HG02973 (cell line): ENCODE results near the gene GASK1B.

Experiments
- ATAC-seq: cut with Tn5 transposase; IDR thresholded peaks from one replicate; pipeline ENCODE4 v1.9.1; 2021; ENCODE audit warnings: moderate library complexity; ENCODE audit not compliant: unreplicated experiment

Gene GASK1B

DNA sequence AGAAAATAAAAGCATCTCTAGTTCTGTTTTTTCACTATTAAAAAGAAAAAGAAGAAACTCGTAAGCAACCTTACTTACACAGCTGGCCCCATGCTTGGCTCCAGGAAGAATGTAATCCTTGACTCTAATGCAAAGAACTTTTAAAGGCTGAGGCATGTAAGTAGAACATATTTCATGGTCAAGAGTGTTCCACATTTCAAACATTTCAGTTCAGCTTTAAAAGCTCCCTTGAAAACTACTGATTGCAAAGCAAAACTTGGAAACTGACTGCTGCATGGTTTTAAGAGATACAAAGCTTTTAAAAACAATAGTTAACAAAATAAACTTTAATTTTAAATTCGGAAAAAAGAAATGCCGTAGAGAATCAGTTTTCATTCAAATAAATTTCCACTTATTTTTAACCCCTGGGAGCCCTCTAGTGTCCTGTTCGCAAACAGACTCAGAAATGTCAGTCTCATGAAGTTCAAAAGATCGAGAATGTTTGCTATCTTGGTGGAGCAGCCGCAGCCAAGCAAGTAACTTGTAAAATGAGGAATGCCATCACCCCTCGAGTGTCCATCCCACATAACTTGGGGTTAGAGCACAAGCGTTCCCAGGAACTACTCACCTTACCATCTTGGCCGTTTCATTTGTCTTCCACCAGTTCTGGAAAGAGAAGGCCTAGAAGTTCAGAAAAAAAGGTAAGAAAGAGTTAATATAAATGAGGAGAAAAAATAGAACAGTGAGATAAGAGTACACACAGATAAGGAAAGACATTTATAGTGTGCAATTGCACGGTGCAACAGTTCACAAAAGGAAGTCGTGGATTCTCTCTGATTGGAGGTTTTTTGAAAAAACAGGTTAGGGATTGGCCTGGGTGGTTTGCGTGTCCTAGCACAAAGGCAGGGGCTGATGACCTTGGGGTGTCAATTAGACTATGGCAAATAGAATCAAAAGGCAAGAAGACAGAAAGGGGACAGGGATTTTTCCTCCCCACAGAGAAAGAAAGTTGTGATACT, at the start of gene GASK1B:
Gene GASK1B (minus strand): TSS at position 765 of the 998 bp plus-strand sequence. CDS start 1,650 bp downstream, outside the sequence.
- ATAC-seq = no peak

DNA sequence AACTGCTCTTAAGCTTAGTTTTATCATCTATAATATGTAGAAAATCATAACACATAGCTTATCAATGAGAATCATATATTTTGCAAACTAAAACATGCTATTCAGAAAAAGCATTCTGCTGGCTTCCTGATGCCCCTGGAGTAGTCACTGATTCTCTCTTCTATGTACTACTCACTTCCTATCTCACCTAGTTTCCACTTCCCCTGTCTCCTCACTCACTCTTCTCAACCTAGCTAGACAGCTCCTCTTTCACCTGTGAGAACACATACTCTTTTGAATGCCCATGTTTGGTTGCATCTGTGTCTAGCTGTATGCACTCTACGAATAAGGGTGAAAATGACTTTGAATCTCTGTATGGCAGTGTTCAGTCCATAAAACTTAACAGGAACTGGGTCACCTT, 46.8 kb upstream of the GASK1B start:
- ATAC-seq = no peak

DNA sequence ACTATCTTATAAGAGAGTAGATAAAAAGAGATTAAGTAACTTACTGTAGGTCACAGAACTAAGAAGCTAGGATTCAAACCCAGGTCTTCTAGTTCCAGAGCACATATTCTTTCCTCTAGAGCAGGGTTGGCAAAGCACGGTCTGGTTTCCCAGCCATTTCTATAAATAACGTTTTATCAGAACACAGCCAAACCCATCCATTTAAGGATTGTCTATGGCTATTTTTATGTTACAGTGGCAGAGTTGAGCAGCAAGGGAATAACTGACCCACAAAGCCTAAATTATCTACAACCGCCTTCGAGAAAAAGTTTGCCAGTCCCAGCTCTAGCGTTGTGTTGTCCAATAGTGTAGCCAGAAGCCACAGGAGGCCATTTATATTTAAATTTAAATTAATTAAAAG, 44.9 kb upstream of the GASK1B start:
- ATAC-seq = no peak

DNA sequence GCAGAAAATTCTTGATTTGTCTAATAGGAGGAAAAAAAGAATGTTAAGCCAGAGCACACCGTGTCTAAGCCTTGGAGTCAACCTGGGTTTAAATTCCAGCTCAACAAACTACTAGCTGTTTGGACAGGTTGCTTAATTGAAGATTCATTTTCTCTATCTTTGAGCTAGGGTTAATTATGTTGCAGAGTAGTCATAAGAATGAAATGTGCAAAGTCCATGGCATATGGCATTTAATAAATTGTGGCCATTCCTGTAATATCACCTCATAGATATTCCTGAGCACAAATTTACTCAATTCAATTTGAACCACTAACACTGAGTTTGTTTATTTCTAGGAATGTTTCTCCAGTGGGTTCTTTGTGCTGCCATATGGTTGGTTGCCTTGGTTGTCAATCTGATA, 42.0 kb upstream of the GASK1B start:
- ATAC-seq = no peak

GRCh38 chr4:158213466-158213865, 40.6 kb upstream of the GASK1B start:
- no peak for ATAC-seq

- ATAC-seq = no peak
Observed at GRCh38 chr4:158211222-158211621, 38.4 kb upstream of the GASK1B start.

DNA sequence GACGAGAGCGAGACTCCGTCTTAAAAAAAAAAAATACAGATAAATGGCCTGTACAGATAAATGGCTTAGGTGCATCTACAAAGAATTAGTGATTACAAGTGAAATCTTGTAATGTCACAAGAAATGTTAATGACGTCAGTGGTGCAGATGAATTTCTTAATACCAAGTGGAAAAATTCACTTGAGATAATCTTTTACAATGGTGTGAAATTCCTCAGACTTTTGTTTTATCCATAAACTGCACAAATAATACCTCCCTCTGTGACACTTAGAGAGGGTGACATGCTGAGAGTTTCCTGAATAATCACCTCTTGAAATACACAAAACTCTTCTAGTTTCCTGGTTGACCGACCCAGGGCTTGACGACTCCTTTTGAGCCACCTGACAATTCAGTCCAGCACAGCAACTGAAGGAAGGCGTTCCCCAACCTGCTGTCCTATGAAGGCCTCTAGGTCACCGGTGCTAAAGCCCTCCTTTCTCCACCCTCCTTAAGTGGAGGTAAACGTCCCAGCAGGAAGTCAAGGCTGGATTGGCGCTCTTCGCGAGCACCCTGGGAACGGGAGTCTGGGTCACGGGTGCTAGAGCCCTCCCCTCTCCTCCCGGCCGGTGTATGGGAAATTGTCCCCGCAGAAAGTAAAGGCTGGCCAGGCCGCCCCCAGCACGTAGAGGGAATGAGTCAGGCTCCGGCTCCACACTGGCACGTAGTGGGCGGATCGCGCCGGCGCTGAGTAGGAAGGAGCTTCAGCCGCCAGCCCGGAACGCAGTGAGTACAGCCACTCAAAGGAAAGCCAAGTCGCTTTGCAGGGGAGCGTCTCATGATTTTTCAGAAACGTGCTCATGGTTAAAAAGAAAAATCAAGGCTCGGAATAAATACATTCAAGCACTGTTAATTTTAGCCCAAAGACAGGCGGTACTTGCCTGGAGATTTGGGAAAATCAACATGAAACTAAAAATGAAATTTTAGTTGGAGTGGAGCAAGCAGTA, 37.3 kb upstream of the GASK1B start, which contains the start of gene TMEM144:
Gene TMEM144 (plus strand): TSS at position 662 of the 983 bp plus-strand sequence. CDS start 2,182 bp downstream, outside the sequence.
- peak; percentile 88 for ATAC-seq

DNA sequence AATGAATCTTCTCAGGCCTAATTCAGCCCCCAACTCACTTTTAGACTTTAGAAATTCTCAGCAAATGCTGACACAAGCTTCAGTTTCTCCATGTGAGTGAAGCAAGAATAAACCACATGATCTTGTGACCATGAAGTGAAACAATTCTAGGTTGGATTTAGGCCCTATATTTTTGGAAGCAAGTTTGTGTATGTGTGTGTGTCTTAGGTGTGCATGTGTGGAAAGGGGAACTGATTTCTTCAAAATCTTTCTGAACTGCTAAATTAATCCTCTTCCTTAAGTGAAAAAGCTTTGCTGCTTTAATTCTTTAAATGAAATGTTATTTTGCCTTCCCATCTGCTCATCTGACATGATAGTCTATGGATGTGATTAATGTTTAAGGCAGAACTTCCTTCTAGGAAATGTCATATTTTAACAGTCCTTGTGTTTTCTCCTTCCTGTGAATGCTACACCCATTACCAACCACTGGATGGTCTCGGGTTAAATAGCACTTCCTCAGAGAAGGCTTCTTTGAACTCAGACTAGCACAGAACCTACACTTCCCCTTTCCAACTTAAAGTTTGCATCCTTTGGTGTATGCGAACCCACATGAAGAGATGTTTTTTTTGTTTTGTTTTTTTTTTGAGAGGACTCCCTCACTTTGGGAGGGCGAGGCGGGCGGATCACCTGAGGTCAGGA, 36.3 kb upstream of the GASK1B start:
- no peak for ATAC-seq

DNA sequence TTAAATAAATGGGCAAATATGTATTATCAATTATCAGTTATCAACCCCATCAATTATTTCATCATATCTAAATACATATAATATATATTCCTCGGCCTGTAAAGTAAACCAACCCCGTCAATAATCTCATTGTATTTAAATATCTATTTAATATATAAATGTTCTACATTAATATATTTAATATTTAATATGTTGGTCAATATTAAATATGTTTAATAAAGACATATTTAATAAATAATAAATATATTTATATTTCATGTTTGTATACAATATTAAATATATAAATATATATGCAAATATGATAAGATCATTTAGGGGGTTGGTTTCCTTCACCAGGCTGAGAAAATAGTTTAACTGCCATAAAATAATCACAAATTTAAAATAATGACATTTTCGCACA, 31.1 kb upstream of the GASK1B start:
- ATAC-seq = no peak

DNA sequence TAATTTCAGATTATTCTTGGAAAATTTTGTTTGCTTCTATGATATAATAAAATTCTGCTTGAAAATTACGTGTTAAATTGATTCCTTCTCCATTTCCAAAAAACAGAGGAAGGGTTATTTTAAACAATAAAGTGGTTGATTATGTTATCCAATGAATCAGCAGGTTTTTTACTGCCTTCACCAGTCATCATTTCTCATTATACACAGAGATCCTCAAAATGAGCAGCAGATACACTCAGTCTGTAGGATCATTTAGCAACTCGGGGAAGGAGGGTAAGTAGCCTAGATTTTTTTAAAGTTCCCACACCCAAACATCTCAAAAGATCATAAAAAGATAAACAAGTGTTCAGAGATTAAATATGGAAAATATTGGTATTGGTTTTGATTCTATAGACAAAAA, 30.6 kb upstream of the GASK1B start:
- no peak for ATAC-seq

DNA sequence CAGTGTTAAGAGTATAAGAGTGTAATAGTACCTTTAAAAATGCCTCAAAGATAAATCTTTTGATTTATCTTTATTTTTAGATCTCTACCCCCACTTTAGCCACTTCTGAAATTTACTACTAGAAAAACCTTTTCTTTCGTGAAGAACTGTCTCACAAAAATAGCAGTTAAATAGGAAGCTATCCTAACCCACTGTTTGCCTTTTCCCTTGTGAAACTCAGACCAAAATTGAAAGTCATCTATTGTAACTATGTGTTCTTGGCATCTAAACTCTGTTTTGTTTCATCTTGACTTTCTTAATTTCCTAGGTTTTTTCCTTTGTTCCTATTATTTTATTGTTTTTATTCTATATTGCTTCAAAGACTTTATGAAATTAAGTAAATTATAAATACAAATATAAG, 29.7 kb upstream of the GASK1B start:
- ATAC-seq = no peak

- no peak for ATAC-seq
Observed at GRCh38 chr4:158201876-158202275, 29.1 kb upstream of the GASK1B start.

DNA sequence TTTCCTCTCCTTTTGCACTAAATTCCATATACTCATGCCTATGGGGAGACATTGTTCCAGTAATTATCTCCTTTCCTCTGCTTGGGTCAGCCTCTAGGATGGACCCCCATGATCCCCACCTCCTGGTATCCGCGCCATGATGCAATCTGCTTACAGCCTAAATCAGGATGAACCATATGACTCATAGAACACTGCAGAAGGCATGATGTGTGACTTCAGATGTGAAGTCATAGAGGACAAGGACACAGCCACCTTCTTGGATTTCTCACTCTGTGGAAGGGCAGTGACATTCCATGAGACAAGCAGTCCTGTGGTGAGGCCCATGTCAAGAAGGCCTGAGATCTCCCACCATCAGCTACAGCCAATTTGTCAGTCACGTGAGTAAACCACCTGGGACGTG, 28.5 kb upstream of the GASK1B start:
- ATAC-seq = no peak

- no peak for ATAC-seq
Observed at GRCh38 chr4:158200214-158200613, 27.4 kb upstream of the GASK1B start.

GRCh38 chr4:158197194-158197776, 24.5 kb upstream of the GASK1B start:
- ATAC-seq = no peak

- ATAC-seq = no peak
Observed at GRCh38 chr4:158195297-158195696, 22.5 kb upstream of the GASK1B start.

DNA sequence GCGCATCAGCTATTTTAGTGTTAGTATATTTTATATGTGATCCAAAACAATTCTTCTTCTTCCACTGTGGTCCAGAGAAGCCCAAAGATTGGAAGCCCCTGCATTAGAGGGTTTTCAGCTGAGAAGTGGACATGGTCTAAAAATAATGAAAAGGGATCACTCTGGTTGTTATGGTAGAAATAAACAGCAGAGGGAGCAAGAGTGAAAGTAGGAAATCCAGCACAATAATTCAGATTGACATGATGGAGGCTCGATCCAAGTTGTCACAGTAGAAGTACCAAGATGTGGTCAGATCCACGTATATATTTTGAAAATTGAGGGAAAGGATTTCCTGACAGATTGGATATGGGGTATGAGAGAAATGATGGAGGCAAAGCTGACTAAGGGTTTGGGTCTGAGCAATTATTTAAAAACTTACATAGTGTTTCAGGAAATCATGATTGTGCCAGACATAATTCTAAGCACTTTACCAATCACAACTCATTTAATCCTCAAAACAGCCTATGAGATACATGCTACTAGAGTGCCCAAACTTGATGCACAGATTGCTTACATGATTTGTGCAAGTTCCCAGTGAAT, 20.4 kb upstream of the GASK1B start:
- no peak for ATAC-seq

GRCh38 chr4:158192439-158193158, 19.8 kb upstream of the GASK1B start:
- no peak for ATAC-seq

DNA sequence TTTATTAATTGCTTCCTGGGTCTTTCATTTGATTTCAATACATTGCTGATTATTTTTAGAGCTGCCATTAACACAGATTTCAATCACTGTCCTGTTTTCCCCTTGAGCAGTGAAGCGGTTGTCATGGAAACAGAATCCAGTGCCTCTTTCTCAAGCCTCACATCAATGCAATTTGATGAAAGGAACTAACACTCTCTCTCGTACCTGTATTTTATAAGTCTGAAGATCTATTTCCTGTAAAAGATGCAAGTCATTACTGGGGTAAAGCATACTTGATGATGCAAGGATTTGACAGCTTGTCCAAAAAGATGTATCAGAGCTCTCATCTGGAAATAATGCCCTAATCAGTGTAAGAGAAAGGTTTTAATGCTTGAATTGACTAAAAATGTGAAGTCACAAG, 17.9 kb upstream of the GASK1B start:
- no peak for ATAC-seq
